Heart left ventricle (tissue), 16 donors: ENCODE results near the gene LZTS3. TPM values are rescaled to one million over a fixed set of nuclear protein-coding genes. Genes with fewer than 3 reads are reported as not detected.
A peak's percentile ranks its signal among the peaks of the same experiment; 100 is the strongest.

Experiments used
- ATAC-seq, 4 donors: fragments of 200-7000 bp; cut with Tn5 transposase; one replicate each; pipeline ENCODE4 v1.9.1; 2020 to 2022; ENCODE audit warnings: moderate library complexity in 4 of 4, mild to moderate bottlenecking in 3 of 4, moderate number of reproducible peaks in 1 of 4
- DNase-seq, 5 donors: peaks; one replicate each; pipeline ENCODE4 v3.0.0-alpha.2; 2020
- H3K27ac ChIP-seq, 12 donors: fragments of 200-600 bp; sonication (generic) in 4 of 12; one replicate each; pipeline versions ENCODE4 v1.5.0 to v1.8.0; 2016 to 2022; ENCODE audit warnings: mild to moderate bottlenecking in 2 of 12
- H3K27me3 ChIP-seq, 9 donors: fragments of 200-600 bp; sonication (generic) in 2 of 9; one replicate each; pipeline versions ENCODE4 v1.5.1 to v1.8.0; 2016 to 2022; ENCODE audit warnings: mild to moderate bottlenecking in 3 of 9
- H3K36me3 ChIP-seq, 9 donors: fragments of 200-600 bp; sonication (generic) in 2 of 9; one replicate each; pipeline versions ENCODE4 v1.5.0 to v1.8.0; 2018 to 2022; ENCODE audit warnings: mild to moderate bottlenecking in 2 of 9
- H3K4me1 ChIP-seq, 12 donors: fragments of 200-600 bp; sonication (generic) in 4 of 12; one replicate each; pipeline versions ENCODE4 v1.5.0 to v1.8.0; 2016 to 2022; ENCODE audit warnings: mild to moderate bottlenecking in 3 of 12
- H3K4me3 ChIP-seq, 12 donors: fragments of 200-600 bp; sonication (generic) in 4 of 12; one replicate each; pipeline versions ENCODE4 v1.5.0 to v1.8.0; 2017 to 2022; ENCODE audit warnings: mild to moderate bottlenecking in 9 of 12, moderate library complexity in 4 of 12
- H3K9me3 ChIP-seq, 12 donors: fragments of 200-600 bp; sonication (generic) in 4 of 12; one replicate each; pipeline versions ENCODE4 v1.5.0 to v1.8.0; 2016 to 2022; ENCODE audit warnings: mild to moderate bottlenecking in 1 of 12
- POLR2A ChIP-seq, 2 donors: fragments of 450-650 bp; IDR thresholded peaks; one replicate each; pipeline ENCODE4 v1.6.1; 2017; ENCODE audit warnings: antibody characterized with exemption in 2 of 2, mild to moderate bottlenecking in 2 of 2, moderate library complexity in 2 of 2
- WGBS, 4 donors: extraction: QIAGEN DNeasy Blood & Tissue Kit in 2 of 4; methylation state at CpG; one replicate each; pipeline versions ENCODE4 v1.1.5 to v1.1.7; 2013 to 2018; 5-methylcytosine and 5-hydroxymethylcytosine counted together
- intact Hi-C, 10 donors: fragments of 100-400 bp; cut with DNase I; formaldehyde crosslinking; loops; one replicate each; pipeline versions ENCODE4 v1.11.1 to v1.14.2; 2022
- polyA plus RNA-seq, 2 donors: library from polyadenylated mRNA; stranded (reverse); fragments of 200-250 nt; gene quantifications; one replicate each; pipeline ENCODE4 v1.2.3, GENCODE V29; 2013
- total RNA-seq, 9 donors: library from RNA; depleted of rRNA in 2 of 9; stranded (reverse); fragments of >200 nt in 2 of 9; fragmentation: NEBNext Ultra II Directional in 3 of 9; extraction: Animal tissue kit (Norgen Biotek cat#: 25700) in 3 of 9; gene quantifications; one replicate each; pipeline versions ENCODE4 v1.1.0 to v1.2.4, GENCODE V29; 2016 to 2023
- TF ChIP-seq, protein P1 (sequence below), 12 donors: fragments of 200-600 bp; sonication (generic) in 4 of 12; IDR thresholded peaks; one replicate each; pipeline versions ENCODE4 v1.5.0 to v1.8.0; 2018 to 2022; ENCODE audit warnings: antibody characterized with exemption in 12 of 12, mild to moderate bottlenecking in 5 of 12
- donor health status: ischemic (EF 13 %, LVEDD 7.1; RV severe dilation, severe dysfunction).
- donor health status: healthy with polysubstance abuse.
- donor health status: DM: no; HTN: yes; CAD: no.
- donor health status: DM: no; HTN: no; CAD: no.
- donor health status: ischemic (EF 25% LVEDD 6.9; RV normal size, moderate dysfunction).
- donor health status: ischemic (EF 25% LVEDD 5.7; RV mildly dilated, moderate dysfunction).
- donor health status: healthy.
- donor health status: DM: yes; HTN: yes; CAD: no.
- donor health status: ischemic (EF 35%, LVEDD 5.7; RV mildly dilated, moderate dysfunction).
- donor health status: nonischemic (EF 11% LVEDD 7.7; RV severe dilation, severe dysfunction).
- donor health status: DM: yes; HTN: yes; CAD: no.
- donor health status: PGD.
- donor health status: ischemic (EF 29% LVEDD 5.4; RV normal size, mild dysfunction).
- donor health status: nonischemic (EF 23%, LVEDD 6.1; RV moderate dilation, normal function).

LZTS3 gene
- total and polyA plus RNA-seq, 11 donors, result 6.8 to 28.4 (median 13.1) TPM

DNA sequence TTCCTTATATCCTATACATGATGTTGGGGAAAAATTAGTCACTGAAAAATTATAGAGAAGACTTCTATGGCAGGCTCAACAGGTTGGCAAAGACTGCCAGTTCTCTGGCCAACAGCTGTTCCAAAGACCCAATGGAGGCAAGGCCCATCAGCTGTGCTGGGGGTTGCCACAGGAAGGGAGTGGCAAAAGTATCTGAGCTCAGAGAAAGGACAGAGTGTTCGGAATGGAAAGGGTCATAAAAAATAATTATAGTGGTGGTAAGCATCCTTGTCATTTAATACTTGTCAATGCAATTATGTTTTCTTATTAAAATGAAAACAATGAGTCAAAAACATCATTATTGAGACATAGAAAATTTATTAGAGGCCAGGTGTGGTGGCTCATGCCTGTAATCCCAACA, 49.8 kb downstream of the LZTS3 start:
- H3K9me3 ChIP-seq, result no peaks in the 10 kb centered on the region
- WGBS, 4 donors, result 86 to 92% (median 89%) methylated on average over 1 of the region's 1 CpG
- H3K27me3 ChIP-seq, result no peaks in the 10 kb centered on the region
- intact Hi-C loops, result loop anchor here in 1 of 10 donors (5.0 kb wide), 1 partner anchor 194 kb away; no protein-coding TSS in a partner anchor
- TF ChIP-seq, protein P1, sequence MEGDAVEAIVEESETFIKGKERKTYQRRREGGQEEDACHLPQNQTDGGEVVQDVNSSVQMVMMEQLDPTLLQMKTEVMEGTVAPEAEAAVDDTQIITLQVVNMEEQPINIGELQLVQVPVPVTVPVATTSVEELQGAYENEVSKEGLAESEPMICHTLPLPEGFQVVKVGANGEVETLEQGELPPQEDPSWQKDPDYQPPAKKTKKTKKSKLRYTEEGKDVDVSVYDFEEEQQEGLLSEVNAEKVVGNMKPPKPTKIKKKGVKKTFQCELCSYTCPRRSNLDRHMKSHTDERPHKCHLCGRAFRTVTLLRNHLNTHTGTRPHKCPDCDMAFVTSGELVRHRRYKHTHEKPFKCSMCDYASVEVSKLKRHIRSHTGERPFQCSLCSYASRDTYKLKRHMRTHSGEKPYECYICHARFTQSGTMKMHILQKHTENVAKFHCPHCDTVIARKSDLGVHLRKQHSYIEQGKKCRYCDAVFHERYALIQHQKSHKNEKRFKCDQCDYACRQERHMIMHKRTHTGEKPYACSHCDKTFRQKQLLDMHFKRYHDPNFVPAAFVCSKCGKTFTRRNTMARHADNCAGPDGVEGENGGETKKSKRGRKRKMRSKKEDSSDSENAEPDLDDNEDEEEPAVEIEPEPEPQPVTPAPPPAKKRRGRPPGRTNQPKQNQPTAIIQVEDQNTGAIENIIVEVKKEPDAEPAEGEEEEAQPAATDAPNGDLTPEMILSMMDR (IDR thresholded peaks at IDR 0.05), result no peak
- TF ChIP-seq POLR2A (IDR thresholded peaks at IDR 0.05), result no peak
- H3K36me3 ChIP-seq, result peaks cover 0 to 34% (median 25%) of the 10 kb centered on the region in 9 donors
- no peak overlapping the region for H3K27ac ChIP-seq
- H3K4me1 ChIP-seq, result peaks cover 0 to 12% (median under 1%) of the 10 kb centered on the region in 12 donors
- no peak for ATAC-seq
- no peak for DNase-seq
- no peak overlapping the region for H3K4me3 ChIP-seq

DNA sequence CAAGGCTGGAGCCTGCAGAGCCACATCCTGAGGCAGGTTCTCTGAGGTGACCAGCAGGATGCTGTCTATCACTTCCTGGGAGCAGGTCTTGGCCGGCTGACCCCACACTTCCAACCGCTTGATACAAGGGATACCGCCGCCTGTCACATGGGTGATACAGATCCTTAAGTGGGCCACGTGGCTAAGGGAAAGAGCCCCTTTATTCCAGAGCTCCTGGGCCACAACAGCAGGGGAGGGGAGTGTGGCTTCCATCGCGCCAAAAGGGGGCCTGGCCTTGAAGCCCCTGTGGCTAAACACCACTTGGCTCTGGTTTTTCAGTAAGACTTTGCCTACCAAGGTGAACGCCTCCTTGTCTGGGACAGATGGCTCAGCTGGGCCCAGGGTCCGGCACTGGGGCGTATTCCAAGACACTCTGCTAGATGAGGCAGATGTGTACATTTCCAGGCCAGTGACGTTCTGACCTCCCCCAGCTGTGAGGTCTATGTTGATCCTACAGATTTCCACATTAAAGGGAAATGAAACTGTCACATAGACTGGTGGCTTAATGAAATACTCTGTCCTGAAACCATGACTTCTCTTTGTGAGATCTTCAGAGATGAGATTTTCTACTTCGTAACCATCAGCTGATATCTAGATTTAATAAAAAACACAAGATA, 51.3 kb downstream of the LZTS3 start:
- WGBS, 4 donors, result 92 to 95% (median 94%) methylated on average over 12 of the region's 12 CpGs
- H3K27ac ChIP-seq, result no peak overlapping the region
- TF ChIP-seq POLR2A (IDR thresholded peaks at IDR 0.05), result no peak
- TF ChIP-seq, protein P1 (IDR thresholded peaks at IDR 0.05), result no peak
- H3K4me1 ChIP-seq, result peaks cover 0 to 12% (median 0%) of the 10 kb centered on the region in 12 donors
- no peak overlapping the region for H3K4me3 ChIP-seq
- intact Hi-C loops, result loop anchor here in 1 of 10 donors (5.0 kb wide), 1 partner anchor 195 kb away; no protein-coding TSS in a partner anchor
- ATAC-seq (no peak), DNase-seq (no peak)
- no peaks in the 10 kb centered on the region for H3K27me3 ChIP-seq
- H3K36me3 ChIP-seq, result peaks cover 0 to 34% (median 25%) of the 10 kb centered on the region in 9 donors
- H3K9me3 ChIP-seq, result no peaks in the 10 kb centered on the region

DNA sequence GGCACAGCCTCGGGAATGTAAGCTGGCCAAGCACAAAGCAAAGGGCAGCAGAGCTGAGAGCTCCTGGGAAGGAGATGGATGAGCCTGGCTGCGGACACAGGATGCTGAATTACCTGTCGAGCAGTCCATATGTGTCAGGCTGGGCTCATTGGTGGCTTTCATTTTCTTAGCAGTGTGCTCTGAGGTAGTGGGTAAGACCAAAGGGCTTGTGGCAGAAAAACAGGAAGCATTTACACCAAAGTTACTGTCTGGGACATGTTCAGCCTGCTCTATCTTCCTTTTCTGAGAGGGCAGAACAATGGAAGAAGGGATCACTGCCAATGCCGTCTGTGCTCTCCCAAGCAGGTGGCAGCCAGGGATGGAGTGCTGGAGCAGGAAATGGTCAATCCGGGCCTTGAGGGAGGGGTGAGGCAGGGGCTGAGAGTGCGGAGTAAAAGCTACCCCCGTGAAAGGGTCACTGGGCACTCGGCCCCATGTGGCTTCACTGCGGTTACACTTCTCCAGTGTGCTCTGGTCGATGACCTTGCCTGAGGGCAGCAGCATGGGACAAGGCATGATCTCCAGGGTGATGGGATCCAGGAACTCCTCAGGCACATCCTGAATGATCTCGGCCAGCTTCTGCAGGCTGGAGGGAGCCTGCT, 52.0 kb downstream of the LZTS3 start:
- Histone ChIP-seq H3K36me3 (peaks cover 0 to 34% (median 25%) of the 10 kb centered on the region in 9 donors), H3K4me1 (peaks cover 0 to 12% (median 0%) of the 10 kb centered on the region in 12 donors), H3K4me3 (no peak overlapping the region), H3K27me3 (no peaks in the 10 kb centered on the region), H3K9me3 (no peaks in the 10 kb centered on the region), H3K27ac (no peak overlapping the region)
- no peak for TF ChIP-seq POLR2A (IDR thresholded peaks at IDR 0.05)
- TF ChIP-seq, protein P1 (IDR thresholded peaks at IDR 0.05), result no peak
- DNase-seq, result no peak
- WGBS, 4 donors, result 66 to 79% (median 73%) methylated on average over 11 of the region's 11 CpGs
- peak in 1 of 4 donors; percentile 13 for ATAC-seq
- intact Hi-C loops, result loop anchor here in 1 of 10 donors (5.0 kb wide), 1 partner anchor 196 kb away; no protein-coding TSS in a partner anchor

DNA sequence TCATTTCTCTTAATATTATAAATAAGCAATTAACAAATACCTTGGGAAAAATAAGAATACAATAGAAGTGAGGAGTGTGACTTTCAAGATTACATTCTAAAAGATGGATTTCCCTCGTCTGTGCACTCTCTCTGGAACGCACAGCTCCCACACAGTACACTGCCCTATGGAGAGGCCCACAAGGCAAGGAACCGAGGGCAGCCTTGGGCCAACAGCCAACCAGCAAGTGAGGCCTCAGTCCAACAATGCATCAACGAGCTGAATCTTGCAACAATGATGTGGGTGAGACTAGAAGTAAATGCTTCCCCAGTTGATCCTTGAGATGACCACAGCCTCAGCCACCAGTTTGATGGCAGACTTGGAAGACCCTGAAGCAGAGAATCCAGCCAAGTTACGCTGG, 54.3 kb downstream of the LZTS3 start:
- no peak overlapping the region for H3K4me3 ChIP-seq
- no peak for ATAC-seq
- H3K27me3 ChIP-seq, result no peaks in the 10 kb centered on the region
- H3K9me3 ChIP-seq, result no peaks in the 10 kb centered on the region
- WGBS, 4 donors, result 74 to 83% (median 80%) methylated on average over 4 to 5 of the region's 5 CpGs
- H3K4me1 ChIP-seq, result peaks cover 0 to 21% (median 2%) of the 10 kb centered on the region in 12 donors
- H3K36me3 ChIP-seq, result peaks cover 0 to 34% (median 25%) of the 10 kb centered on the region in 9 donors
- no peak for TF ChIP-seq POLR2A (IDR thresholded peaks at IDR 0.05)
- TF ChIP-seq, protein P1 (IDR thresholded peaks at IDR 0.05), result no peak
- DNase-seq, result no peak
- no peak overlapping the region for H3K27ac ChIP-seq
- intact Hi-C loops, result loop anchor here in 5 of 10 donors (5.0 to 10.0 kb wide), 2 partner anchors 67 to 156 kb away; no protein-coding TSS in a partner anchor
